Smooth muscle cell (in vitro differentiated cells): ENCODE data around the gene CLDN7. TPM values are rescaled to one million over a fixed set of nuclear protein-coding genes. Genes with fewer than 3 reads are reported as not detected.
A peak's percentile ranks its signal among the peaks of the same experiment; 100 is the strongest.

Experiments used
- DNase-seq: peaks from one replicate; lab custom pipeline; 2025; ENCODE audit not compliant: unreplicated experiment; lab: John Stamatoyannopoulos, UW
- H2AFZ ChIP-seq: fragments of 200-600 bp; sonication (generic); 2 replicates; pipeline ENCODE4 v1.6.0; 2016; ENCODE audit warnings: antibody characterized with exemption, low read depth, mild to moderate bottlenecking
- H3F3A ChIP-seq: fragments of 200-600 bp; sonication (generic); 2 replicates; pipeline ENCODE4 v1.6.0; 2017; ENCODE audit warnings: antibody characterized with exemption, low read depth
- H3K27ac ChIP-seq: fragments of 200-600 bp; sonication (generic); 2 replicates; pipeline ENCODE4 v1.5.1; 2016; ENCODE audit warnings: low read depth, mild to moderate bottlenecking
- H3K27me3 ChIP-seq: fragments of 200-600 bp; sonication (generic); 2 replicates; pipeline ENCODE4 v1.6.1; 2016; ENCODE audit warnings: low read depth, mild to moderate bottlenecking
- H3K36me3 ChIP-seq: fragments of 200-600 bp; sonication (generic); 2 replicates; pipeline ENCODE4 v1.5.1; 2016; ENCODE audit warnings: low read depth
- H3K4me1 ChIP-seq: fragments of 200-600 bp; sonication (generic); 2 replicates; pipeline ENCODE4 v1.5.1; 2016; ENCODE audit warnings: low read depth
- H3K4me2 ChIP-seq: fragments of 200-600 bp; sonication (generic); 2 replicates; pipeline ENCODE4 v1.6.0; 2016; ENCODE audit warnings: mild to moderate bottlenecking
- H3K4me3 ChIP-seq: fragments of 200-600 bp; sonication (generic); 2 replicates; pipeline ENCODE4 v1.5.1; 2016; ENCODE audit warnings: mild to moderate bottlenecking
- H3K79me2 ChIP-seq: fragments of 200-600 bp; sonication (generic); 2 replicates; pipeline ENCODE4 v1.6.0; 2016; ENCODE audit warnings: low read depth, mild to moderate bottlenecking
- H3K9ac ChIP-seq: fragments of 200-600 bp; sonication (generic); 2 replicates; pipeline ENCODE4 v1.6.0; 2016; ENCODE audit warnings: low read depth
- H3K9me3 ChIP-seq: fragments of 200-600 bp; sonication (generic); replicated peaks from 2 replicates; pipeline ENCODE4 v1.5.1; 2016; ENCODE audit warnings: low read depth
- H4K20me1 ChIP-seq: fragments of 200-600 bp; sonication (generic); 2 replicates; pipeline ENCODE4 v1.6.0; 2016; ENCODE audit warnings: low read depth
- CTCF ChIP-seq: fragments of 200-600 bp; sonication (generic); IDR thresholded peaks from 2 replicates; pipeline ENCODE4 v1.5.1; 2017; ENCODE audit warnings: borderline replicate concordance, mild to moderate bottlenecking, antibody characterized with exemption; ENCODE audit not compliant: insufficient read depth, poor library complexity, severe bottlenecking
- WGBS: methylation state at CpG from one replicate; pipeline ENCODE4 v1.1.7; 2016; ENCODE audit warnings: low lambda C conversion rate; 5-methylcytosine and 5-hydroxymethylcytosine counted together
- polyA plus RNA-seq: library from polyadenylated mRNA; unstranded; fragments of >200 nt; fragmentation: Nextera tagmentation; extraction: Ambion mirVana; gene quantifications from 2 replicates; pipeline ENCODE4 v1.2.1, GENCODE V29; 2016
- total RNA-seq: library from RNA; depleted of rRNA; stranded (reverse); fragments of >200 nt; gene quantifications from 2 replicates; pipeline ENCODE4 v1.2.3, GENCODE V29; 2014

Gene CLDN7
- total and polyA plus RNA-seq, 2 experiments from 2014 or later = 25.2 to 33.7 TPM

- H3K27ac ChIP-seq = peak overlapping the region; percentile 74
- peaks cover 20% of the 10 kb centered on the region for H4K20me1 ChIP-seq
- peak overlapping the region; percentile 91 for H3K4me2 ChIP-seq
- H3K4me3 ChIP-seq = peak overlapping the region; percentile 98
- H3F3A ChIP-seq = peaks cover 52% of the 10 kb centered on the region
- H3K4me1 ChIP-seq = peaks cover 26% of the 10 kb centered on the region
- H2AFZ ChIP-seq = no peak overlapping the region
- H3K27me3 ChIP-seq = no peaks in the 10 kb centered on the region
- no peak for TF ChIP-seq CTCF
- WGBS = under 1% methylated on average over 32 of the region's 39 CpGs
- no peaks in the 10 kb centered on the region for H3K9me3 ChIP-seq
- H3K79me2 ChIP-seq = peaks cover 66% of the 10 kb centered on the region
- H3K36me3 ChIP-seq = no peaks in the 10 kb centered on the region
- DNase-seq = no peak
- H3K9ac ChIP-seq = peak overlapping the region; percentile 86
Observed at GRCh38 chr17:7238420-7239090, 23.7 kb downstream of the CLDN7 start.

- no peak overlapping the region for H2AFZ ChIP-seq
- H3K36me3 ChIP-seq = no peaks in the 10 kb centered on the region
- H3F3A ChIP-seq = peaks cover 53% of the 10 kb centered on the region
- peak; percentile 61 for DNase-seq
- peak overlapping the region; percentile 86 for H3K9ac ChIP-seq
- 0% methylated on average over 9 of the region's 73 CpGs for WGBS
- H3K27ac ChIP-seq = peak overlapping the region; percentile 74
- H4K20me1 ChIP-seq = peaks cover 26% of the 10 kb centered on the region
- H3K27me3 ChIP-seq = no peaks in the 10 kb centered on the region
- H3K4me3 ChIP-seq = peak overlapping the region; percentile 98
- H3K9me3 ChIP-seq = no peaks in the 10 kb centered on the region
- H3K4me1 ChIP-seq = peaks cover 31% of the 10 kb centered on the region
- TF ChIP-seq CTCF = no peak
- peaks cover 73% of the 10 kb centered on the region for H3K79me2 ChIP-seq
- peak overlapping the region; percentile 91 for H3K4me2 ChIP-seq
Observed at GRCh38 chr17:7237761-7238419, 24.4 kb downstream of the CLDN7 start.

- no peaks in the 10 kb centered on the region for H3K36me3 ChIP-seq
- H3K4me2 ChIP-seq = peak overlapping the region; percentile 91
- peaks cover 79% of the 10 kb centered on the region for H3K79me2 ChIP-seq
- peaks cover 53% of the 10 kb centered on the region for H3F3A ChIP-seq
- H4K20me1 ChIP-seq = peaks cover 31% of the 10 kb centered on the region
- WGBS = 45% methylated on average over 6 of the region's 6 CpGs
- peaks cover 31% of the 10 kb centered on the region for H3K4me1 ChIP-seq
- peak overlapping the region; percentile 74 for H3K27ac ChIP-seq
- no peaks in the 10 kb centered on the region for H3K9me3 ChIP-seq
- H3K27me3 ChIP-seq = no peaks in the 10 kb centered on the region
- peak overlapping the region; percentile 98 for H3K4me3 ChIP-seq
- DNase-seq = no peak
- no peak for TF ChIP-seq CTCF
- H3K9ac ChIP-seq = peak overlapping the region; percentile 86
- no peak overlapping the region for H2AFZ ChIP-seq
Observed at GRCh38 chr17:7237266-7237760, 25.0 kb downstream of the CLDN7 start.
